GM12872 (cell line): ENCODE data around the gene PSME3IP1.

ENCODE experiments used
- TF ChIP-seq, protein P1 (sequence below): IDR thresholded peaks from 3 replicates; pipeline ENCODE4 v1.5.1; 2011; ENCODE audit warnings: low read depth, mild to moderate bottlenecking, low read length, moderate library complexity; ENCODE audit not compliant: insufficient read depth

Gene PSME3IP1

GRCh38 chr16:57184887-57185445, 873 bp downstream of the PSME3IP1 start:
- TF ChIP-seq, protein P1, sequence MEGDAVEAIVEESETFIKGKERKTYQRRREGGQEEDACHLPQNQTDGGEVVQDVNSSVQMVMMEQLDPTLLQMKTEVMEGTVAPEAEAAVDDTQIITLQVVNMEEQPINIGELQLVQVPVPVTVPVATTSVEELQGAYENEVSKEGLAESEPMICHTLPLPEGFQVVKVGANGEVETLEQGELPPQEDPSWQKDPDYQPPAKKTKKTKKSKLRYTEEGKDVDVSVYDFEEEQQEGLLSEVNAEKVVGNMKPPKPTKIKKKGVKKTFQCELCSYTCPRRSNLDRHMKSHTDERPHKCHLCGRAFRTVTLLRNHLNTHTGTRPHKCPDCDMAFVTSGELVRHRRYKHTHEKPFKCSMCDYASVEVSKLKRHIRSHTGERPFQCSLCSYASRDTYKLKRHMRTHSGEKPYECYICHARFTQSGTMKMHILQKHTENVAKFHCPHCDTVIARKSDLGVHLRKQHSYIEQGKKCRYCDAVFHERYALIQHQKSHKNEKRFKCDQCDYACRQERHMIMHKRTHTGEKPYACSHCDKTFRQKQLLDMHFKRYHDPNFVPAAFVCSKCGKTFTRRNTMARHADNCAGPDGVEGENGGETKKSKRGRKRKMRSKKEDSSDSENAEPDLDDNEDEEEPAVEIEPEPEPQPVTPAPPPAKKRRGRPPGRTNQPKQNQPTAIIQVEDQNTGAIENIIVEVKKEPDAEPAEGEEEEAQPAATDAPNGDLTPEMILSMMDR: no peak

GRCh38 chr16:57184113-57184512, 1.7 kb downstream of the PSME3IP1 start:
- TF ChIP-seq, protein P1: no peak

DNA sequence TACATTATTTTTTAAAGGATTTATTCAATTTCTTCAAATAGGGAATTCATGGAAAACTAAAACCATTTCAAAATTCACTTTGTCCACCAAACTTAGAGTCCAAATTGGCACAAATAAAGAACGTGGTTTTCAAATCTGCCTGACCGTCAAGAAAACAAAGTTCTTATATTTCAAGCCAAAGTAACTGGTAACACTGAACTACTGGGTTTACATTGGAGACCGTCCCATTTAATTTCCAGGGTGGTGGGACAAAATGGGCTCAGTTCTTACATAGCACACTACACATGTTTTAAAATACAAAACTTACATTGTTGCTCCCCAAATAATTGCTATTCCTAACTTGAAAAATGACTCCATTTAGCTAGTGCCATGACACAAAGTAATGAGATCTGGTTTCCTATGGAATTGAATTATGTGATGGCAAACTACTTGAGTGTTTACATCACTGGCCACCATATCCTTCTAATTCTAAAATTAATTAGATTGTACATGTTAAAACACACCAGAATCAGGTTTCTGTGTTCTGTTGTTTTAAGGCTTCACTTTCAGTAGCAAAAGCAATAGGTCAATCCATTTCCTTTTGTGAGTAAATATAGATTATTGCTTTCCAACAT, 6.5 kb downstream of the PSME3IP1 start:
- TF ChIP-seq, protein P1: no peak

DNA sequence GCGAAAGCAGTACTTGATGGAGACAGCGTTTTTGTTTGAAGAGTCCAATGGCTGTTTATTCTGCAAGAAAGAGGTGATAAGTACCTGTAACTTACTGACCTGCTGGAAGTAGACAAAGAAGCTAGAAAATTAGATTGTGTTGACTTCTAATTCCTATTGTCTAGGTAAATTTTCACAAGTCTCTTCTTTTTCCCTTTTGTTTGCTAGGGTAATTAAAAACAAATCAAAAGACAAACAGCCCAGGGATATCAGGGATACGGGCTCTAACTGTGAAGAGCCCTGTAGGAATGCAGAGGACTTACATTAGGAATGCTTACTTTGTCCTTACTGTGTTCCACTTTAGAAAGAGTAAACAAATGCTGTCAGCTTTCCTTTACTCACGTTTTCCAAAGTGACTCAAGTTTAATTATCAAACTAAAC, 7.0 kb downstream of the PSME3IP1 start:
- TF ChIP-seq, protein P1: no peak

DNA sequence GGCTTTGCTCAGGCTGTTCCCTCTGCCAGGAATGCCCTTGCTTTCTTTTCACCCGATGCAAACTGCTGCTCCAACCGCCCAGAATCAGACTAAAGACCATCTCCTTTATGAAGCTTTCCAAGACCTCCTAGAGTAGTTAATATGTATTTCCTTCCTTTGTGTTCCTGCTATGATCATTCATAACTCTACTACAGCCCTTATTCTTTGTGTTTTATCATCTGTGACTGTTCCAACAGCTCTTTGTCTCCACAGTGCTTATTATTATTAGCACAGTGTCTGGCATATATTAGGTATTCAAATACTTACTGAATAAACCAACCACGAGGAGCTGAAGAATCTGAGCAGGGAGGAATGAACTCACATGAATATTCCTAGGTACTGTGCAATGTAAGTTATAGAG, 7.6 kb downstream of the PSME3IP1 start:
- TF ChIP-seq, protein P1: no peak

GRCh38 chr16:57175896-57176295, 9.9 kb downstream of the PSME3IP1 start:
- TF ChIP-seq, protein P1: no peak

- TF ChIP-seq, protein P1: no peak
Measured at GRCh38 chr16:57172721-57173290, 13.0 kb downstream of the PSME3IP1 start.
